Measurements from ENCODE around the gene SMAD7.

- no peak for TF ChIP-seq CTCF (IDR thresholded peaks at IDR 0.05)
- no peak for TF ChIP-seq POLR2A (IDR thresholded peaks at IDR 0.05)
These were observed 6.1 kb downstream of the SMAD7 start for GRCh38 chr18:48944634-48945033.

Measured in vagina (tissue), 2 donors.